NT2/D1 (cell line): ENCODE measurements around the gene TRPM2.
"Not testable (repeated sequence)": the region's sequence is repeated elsewhere in the genome, so short reads cannot be mapped to it uniquely, and the experiment has no call there.

Source experiments
- DNase-seq: peaks from one replicate; pipeline ENCODE4 v3.0.0-alpha.2; 2011; ENCODE audit warnings: low read depth, low spot score
- H3K27me3 ChIP-seq: 2 replicates; pipeline ENCODE4 v1.6.0; 2011; ENCODE audit warnings: mild to moderate bottlenecking; ENCODE audit not compliant: insufficient read length, insufficient read depth
- H3K36me3 ChIP-seq: 2 replicates; pipeline ENCODE4 v1.6.1; 2011; ENCODE audit warnings: mild to moderate bottlenecking, low read length, mixed read lengths; ENCODE audit not compliant: insufficient read depth, insufficient read length
- H3K4me1 ChIP-seq: 2 replicates; pipeline ENCODE4 v1.5.1; 2011; ENCODE audit not compliant: insufficient read depth, insufficient read length
- H3K4me3 ChIP-seq: 2 replicates; pipeline ENCODE4 v1.5.1; 2011; ENCODE audit warnings: low read depth; ENCODE audit not compliant: insufficient read length
- H3K9ac ChIP-seq: 2 replicates; pipeline ENCODE4 v1.6.0; 2011; ENCODE audit warnings: low read depth; ENCODE audit not compliant: insufficient read length
- H3K9me3 ChIP-seq: 2 replicates; pipeline ENCODE4 v1.5.1; 2011; ENCODE audit warnings: mild to moderate bottlenecking, low read length; ENCODE audit not compliant: insufficient read depth
- SUZ12 ChIP-seq: IDR thresholded peaks from 2 replicates; pipeline ENCODE4 v1.6.1; 2011; ENCODE audit not compliant: insufficient read length, insufficient read depth; ENCODE audit errors: extremely low read depth
- YY1 ChIP-seq: IDR thresholded peaks from 2 replicates; pipeline ENCODE4 v1.6.1; 2011; ENCODE audit not compliant: insufficient read length, insufficient read depth
- ZNF274 ChIP-seq: IDR thresholded peaks from 2 replicates; pipeline ENCODE4 v1.6.1; 2011; ENCODE audit warnings: mild to moderate bottlenecking, low read depth, low read length

The TRPM2 gene

GRCh38 chr21:44333509-44334328 is 19.7 kb upstream of the TRPM2 start:
- Histone ChIP-seq H3K9ac (peak overlapping the region; percentile 36), H3K36me3 (peaks cover 74% of the 10 kb centered on the region), H3K4me1 (peaks cover 28% of the 10 kb centered on the region), H3K9me3 (no peaks in the 10 kb centered on the region), H3K27me3 (no peaks in the 10 kb centered on the region), H3K4me3 (no peak overlapping the region)
- DNase-seq, result no peak
- TF ChIP-seq SUZ12 (no peak), ZNF274 (no peak), YY1 (no peak)

GRCh38 chr21:44334329-44335030 is 18.9 kb upstream of the TRPM2 start:
- TF ChIP-seq ZNF274, result no peak
- TF ChIP-seq YY1, result no peak
- TF ChIP-seq SUZ12, result no peak
- H3K27me3 ChIP-seq, result no peaks in the 10 kb centered on the region
- H3K36me3 ChIP-seq, result peaks cover 66% of the 10 kb centered on the region
- peaks cover 28% of the 10 kb centered on the region for H3K4me1 ChIP-seq
- no peak overlapping the region for H3K9ac ChIP-seq
- H3K4me3 ChIP-seq, result no peak overlapping the region
- DNase-seq, result no peak
- no peaks in the 10 kb centered on the region for H3K9me3 ChIP-seq

GRCh38 chr21:44335266-44336059 is 18.0 kb upstream of the TRPM2 start:
- no peak overlapping the region for H3K4me3 ChIP-seq
- H3K4me1 ChIP-seq, result peaks cover 28% of the 10 kb centered on the region
- DNase-seq, result no peak
- TF ChIP-seq YY1 (no peak), ZNF274 (no peak)
- no peak overlapping the region for H3K9ac ChIP-seq
- no peaks in the 10 kb centered on the region for H3K27me3 ChIP-seq
- peaks cover 57% of the 10 kb centered on the region for H3K36me3 ChIP-seq
- H3K9me3 ChIP-seq, result no peaks in the 10 kb centered on the region

GRCh38 chr21:44337449-44337848 is 16.0 kb upstream of the TRPM2 start:
- TF ChIP-seq YY1 (no peak), SUZ12 (no peak), ZNF274 (no peak)
- Histone ChIP-seq H3K9ac (no peak overlapping the region), H3K27me3 (no peaks in the 10 kb centered on the region)

GRCh38 chr21:44337941-44338895 is 15.2 kb upstream of the TRPM2 start:
- H3K4me3 ChIP-seq, result peak overlapping the region; percentile 36
- peaks cover 33% of the 10 kb centered on the region for H3K36me3 ChIP-seq
- no peaks in the 10 kb centered on the region for H3K9me3 ChIP-seq
- H3K4me1 ChIP-seq, result peaks cover 24% of the 10 kb centered on the region
- TF ChIP-seq ZNF274, result no peak
- no peak for TF ChIP-seq YY1
- TF ChIP-seq SUZ12, result no peak
- peak; percentile 30 for DNase-seq
- H3K27me3 ChIP-seq, result no peaks in the 10 kb centered on the region
- peak overlapping the region; percentile 79 for H3K9ac ChIP-seq

More at GRCh38 chr21:44337449-44337848, 16.0 kb upstream of the TRPM2 start:
- DNase-seq, result no peak
- H3K4me1 ChIP-seq, result peaks cover 26% of the 10 kb centered on the region
- H3K9me3 ChIP-seq, result no peaks in the 10 kb centered on the region
- H3K36me3 ChIP-seq, result peaks cover 39% of the 10 kb centered on the region
- no peak overlapping the region for H3K4me3 ChIP-seq

- peak; percentile 97 for DNase-seq
- no peak for TF ChIP-seq YY1
- no peak for TF ChIP-seq SUZ12
- peaks cover 14% of the 10 kb centered on the region for H3K4me1 ChIP-seq
- H3K9ac ChIP-seq, result peak within 1 kb of the TSS; percentile 94
- peaks cover 23% of the 10 kb centered on the region for H3K36me3 ChIP-seq
- H3K9me3 ChIP-seq, result no peaks in the 10 kb centered on the region
- no peaks in the 10 kb centered on the region for H3K27me3 ChIP-seq
- H3K4me3 ChIP-seq, result peak within 1 kb of the TSS; percentile 73
These were observed 14.2 kb upstream of the TRPM2 start, which contains the start of gene CFAP410 for GRCh38 chr21:44338971-44339910. TSS of gene CFAP410 (minus strand) at chr21:44339390. CDS start at chr21:44339194, 196 bp downstream.

GRCh38 chr21:44341726-44342458 is 11.5 kb upstream of the TRPM2 start:
- H3K9me3 ChIP-seq, H3K27me3 ChIP-seq, H3K4me3 ChIP-seq, H3K36me3 ChIP-seq, DNase-seq, H3K9ac ChIP-seq: not testable (repeated sequence)
- H3K4me1 ChIP-seq, result peaks cover 25% of the 10 kb centered on the region

- DNase-seq, H3K9ac ChIP-seq, H3K36me3 ChIP-seq, H3K9me3 ChIP-seq, H3K4me3 ChIP-seq: not testable (repeated sequence)
- Histone ChIP-seq H3K27me3 (peaks cover 11% of the 10 kb centered on the region), H3K4me1 (peaks cover 25% of the 10 kb centered on the region)
These were observed 10.4 kb upstream of the TRPM2 start for GRCh38 chr21:44342981-44343380.
